Activated CD4-positive, alpha-beta T cell treated with anti-CD3 and anti-CD28 coated beads, Interleukin-2, Interleukin-4, amounts not matched to agents 100 ng/mL and 50 ng/mL, durations not matched to agents 16 hours and 8 hours (primary cell): Measurements from ENCODE around the gene BAIAP2L1.

ENCODE experiments used
- DNase-seq: peaks from one replicate; pipeline ENCODE4 v3.0.0-alpha.2; 2020; ENCODE audit warnings: low spot score

BAIAP2L1 gene

DNA sequence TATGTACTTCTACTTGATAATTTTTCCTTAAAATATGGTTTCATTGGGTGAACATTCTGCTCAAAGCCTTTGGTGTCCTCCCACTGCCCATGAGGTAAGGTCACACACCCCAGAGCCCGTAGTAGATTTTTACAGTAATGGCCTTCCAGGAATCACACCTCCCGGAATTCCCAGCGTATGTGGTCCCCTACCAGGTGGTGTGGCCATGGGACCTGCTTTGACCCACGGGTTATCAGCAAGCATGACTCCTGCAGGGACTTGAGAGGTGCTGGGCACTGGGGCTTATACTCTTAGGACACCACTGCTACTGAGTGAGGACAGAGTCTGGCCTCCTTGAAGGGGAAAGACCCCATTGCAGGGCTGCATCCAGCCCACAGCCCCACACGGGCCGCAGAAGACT is 42.2 kb downstream of the BAIAP2L1 start:
- no peak for DNase-seq

- no peak for DNase-seq
These were observed 43.1 kb downstream of the BAIAP2L1 start for GRCh38 chr7:98357751-98358161.

GRCh38 chr7:98355250-98355538 is 45.7 kb downstream of the BAIAP2L1 start:
- DNase-seq: no peak

DNA sequence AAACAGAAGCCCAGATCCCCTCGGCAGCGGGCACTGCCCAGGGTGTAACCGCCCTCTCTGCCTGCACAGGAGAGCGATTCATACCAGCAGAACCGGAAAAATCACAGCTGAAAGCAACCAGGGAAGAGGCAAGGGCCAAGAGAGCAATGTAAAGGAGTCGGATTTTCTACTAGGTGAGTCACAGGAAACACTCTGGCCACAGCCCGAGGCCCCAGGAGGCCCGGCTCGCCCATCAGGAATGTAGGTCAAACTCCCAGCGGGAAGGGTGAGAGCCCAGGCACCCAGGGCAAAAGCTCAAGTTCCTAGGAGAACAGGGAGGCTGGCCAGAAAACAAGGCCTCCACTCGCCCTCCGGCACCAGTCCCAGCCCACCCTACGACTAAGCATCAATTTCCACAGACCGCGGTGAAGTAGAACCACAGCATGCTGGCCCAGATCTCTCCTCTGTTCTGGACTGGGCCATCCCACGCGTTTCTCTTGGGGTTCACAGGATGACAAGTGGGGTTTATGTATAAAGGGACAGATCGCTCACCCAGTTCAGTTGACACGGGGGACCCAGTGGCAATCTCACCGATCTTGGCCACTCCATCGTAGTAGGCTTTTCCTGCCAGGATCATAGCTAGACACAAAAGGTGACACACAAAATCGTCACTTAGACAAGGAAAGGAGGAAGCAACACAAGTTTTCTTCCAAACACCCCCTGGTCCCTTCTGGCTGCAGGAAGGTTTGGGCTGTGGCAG is 46.2 kb downstream of the BAIAP2L1 start:
- DNase-seq: no peak

DNA sequence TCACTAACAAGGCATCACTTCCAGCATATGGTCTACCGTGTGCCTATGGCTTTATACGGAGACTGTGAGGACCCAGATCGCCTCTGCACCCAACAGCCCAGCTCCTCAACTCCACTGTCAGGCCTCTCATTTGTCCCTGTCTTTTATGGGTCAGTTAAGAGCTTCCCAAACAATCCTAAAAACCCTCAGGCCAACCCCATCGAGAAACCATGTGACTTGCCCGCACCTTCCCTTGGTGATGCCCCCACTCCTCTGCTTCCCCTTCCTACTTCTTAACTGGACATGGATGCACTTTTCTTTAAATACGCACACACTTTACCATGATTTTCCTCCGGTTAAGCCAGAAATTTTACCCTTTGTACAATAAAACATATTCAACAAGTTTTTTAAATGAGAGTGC is 46.8 kb downstream of the BAIAP2L1 start:
- no peak for DNase-seq

DNA sequence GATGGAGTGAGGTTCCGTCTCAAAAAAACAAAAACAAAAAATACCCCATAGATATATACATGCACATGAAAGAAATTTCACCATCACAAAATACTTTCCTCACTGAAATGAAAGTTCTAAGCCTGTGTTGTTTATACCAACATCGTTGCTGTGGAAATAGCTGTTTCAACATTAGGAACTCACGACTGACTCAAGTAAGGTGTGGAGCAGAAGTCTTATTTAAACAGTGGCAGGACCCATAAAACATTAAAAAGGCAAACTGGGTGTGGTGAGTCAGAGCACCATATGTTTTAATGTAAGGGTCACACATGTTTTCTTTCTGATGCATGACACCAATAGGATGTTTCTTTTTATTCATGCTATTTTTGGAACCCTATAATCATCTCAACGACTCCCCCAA is 48.3 kb downstream of the BAIAP2L1 start:
- no peak for DNase-seq

DNA sequence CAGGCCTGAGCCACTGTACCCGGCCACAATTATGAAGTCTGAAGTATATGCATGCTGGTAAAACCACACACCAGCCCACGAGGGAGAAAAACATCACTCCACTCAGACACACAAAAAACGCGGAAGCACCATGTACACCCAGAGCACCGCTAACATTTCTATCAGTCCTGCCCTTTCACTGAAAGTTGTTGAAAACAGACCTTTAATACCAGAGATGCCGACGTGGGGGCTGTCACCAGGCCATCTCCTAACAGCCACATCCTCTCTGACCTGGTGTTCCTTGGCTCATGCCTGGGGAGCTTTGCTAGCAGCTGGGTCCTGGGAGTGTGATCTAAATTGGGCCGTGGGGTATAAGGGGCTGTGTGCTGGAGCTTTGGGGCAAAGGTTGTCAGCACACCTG is 49.8 kb downstream of the BAIAP2L1 start:
- no peak for DNase-seq

DNA sequence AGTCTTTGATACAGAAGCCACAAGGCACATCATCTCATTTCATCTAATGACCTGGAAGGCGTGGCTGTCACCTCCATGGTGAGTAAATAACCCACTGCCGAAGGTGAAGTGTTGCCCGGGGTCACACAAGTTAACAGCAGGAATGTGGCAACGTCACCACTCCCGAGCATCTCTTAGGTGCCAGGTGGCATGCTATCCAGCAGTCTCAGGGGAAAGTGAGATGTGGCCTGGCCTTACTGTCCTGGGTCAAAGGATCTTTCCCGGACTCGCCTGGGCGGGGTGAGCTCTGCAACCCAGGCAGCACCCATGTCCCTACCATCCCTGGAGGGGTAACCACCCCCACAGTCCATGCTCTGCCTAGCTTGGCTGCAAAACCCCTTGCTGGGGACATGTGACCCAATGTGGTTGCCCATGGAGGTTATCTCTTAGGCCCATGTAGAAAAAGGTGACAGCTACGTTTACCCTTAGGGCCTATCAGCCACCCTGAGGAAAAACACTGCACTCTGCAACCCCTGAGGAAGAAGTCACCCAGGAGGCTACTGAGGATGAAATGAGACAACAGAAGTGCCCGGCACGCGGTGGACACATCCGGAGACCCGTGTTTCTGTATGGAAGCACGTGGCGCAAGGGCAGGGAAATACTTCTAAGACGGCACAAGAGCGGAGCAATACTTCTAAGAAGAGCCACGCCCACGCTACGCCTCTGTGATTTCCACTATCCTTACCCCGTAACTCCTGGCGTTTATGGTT is 52.0 kb downstream of the BAIAP2L1 start:
- no peak for DNase-seq

DNA sequence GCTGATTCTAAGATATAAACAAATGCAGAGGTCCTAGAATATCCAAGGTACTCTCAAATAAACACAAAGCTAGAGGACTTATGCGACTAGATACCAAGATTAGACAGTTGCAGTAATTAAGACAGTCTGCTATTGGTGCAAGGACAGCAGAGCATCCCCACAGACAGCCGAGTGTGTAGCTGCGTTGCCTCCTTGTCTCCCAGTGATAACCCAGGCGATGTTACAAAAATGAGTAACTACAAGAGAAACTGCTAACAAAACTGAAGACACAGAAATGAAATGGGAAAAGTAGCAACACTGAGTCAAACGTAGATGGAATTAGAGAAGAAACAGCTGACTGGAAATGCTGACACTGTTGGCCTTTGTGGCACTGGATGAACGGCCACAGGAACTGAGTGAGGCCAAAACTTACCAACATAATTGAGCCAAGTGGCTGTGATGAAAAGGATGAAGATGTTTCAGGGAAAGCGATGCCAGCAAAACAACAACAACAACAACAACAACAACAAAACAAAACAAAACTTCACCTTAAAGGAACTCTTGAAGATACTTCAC is 54.3 kb downstream of the BAIAP2L1 start:
- peak; percentile 2 for DNase-seq

DNA sequence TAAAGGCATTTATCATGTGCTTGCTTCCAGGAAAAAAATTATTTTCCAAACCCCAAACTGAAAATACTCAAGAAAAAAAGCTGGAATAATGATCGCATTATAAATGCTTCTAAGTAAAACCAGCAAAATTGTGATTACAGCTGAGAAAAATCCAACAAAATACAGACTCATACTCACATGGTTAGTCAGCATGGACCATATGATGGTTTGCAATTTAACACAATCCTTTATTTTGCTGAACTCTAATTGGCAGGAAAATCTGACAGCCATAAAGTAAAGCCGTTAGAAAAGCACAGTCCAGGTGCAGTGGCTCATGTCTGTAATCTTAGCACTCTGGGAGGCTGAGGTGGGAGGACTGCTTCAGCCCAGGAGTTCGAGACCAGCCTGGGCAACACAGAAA is 59.8 kb downstream of the BAIAP2L1 start:
- DNase-seq: no peak

- no peak for DNase-seq
These were observed 61.8 kb downstream of the BAIAP2L1 start for GRCh38 chr7:98339043-98339442.

GRCh38 chr7:98338441-98338840 is 62.4 kb downstream of the BAIAP2L1 start:
- no peak for DNase-seq

DNA sequence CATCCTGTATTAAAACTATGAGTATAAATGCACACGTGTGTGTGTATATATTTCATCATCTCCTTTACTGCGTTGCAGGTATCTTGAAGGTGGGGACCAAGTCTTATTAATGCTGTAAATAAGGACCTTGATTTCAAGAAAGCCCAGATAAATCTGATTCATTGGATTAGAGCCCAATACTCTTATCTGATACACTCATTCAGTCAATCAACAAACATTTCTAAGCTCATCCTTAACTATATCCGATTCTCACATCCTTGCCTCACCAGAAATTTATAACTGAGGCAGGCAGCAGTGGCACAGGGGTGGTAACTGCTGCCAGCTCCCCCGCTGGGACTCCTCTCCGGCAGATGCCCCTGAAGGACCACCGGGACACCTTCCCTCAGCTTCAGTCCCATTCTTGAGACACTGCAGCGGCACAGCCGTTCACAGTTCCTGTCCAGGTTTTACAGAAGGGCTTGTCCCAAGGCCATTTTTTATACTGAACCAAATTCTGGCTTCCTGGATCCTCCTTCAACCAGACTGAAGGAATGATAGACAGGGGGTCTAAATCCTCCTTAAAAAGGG is 65.4 kb downstream of the BAIAP2L1 start:
- DNase-seq: no peak

DNA sequence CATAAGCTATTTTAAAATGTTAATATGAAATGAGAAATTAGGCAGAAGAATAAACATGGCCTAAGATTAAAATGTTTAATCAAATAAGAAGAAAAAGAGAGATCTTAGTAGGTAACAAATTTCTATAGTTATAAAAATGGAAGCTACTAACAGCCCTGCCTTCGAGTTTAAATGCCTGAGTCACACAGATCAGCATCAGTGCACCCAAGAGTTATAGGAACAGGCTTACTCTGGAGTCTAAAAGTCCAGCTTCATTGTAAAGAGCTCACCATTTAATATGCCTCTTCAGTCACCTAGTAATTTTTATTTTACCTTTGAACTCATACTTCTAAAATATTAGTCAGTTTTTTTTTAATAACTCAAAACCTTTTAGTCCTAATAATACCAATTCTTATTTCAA is 66.8 kb downstream of the BAIAP2L1 start:
- DNase-seq: no peak

DNA sequence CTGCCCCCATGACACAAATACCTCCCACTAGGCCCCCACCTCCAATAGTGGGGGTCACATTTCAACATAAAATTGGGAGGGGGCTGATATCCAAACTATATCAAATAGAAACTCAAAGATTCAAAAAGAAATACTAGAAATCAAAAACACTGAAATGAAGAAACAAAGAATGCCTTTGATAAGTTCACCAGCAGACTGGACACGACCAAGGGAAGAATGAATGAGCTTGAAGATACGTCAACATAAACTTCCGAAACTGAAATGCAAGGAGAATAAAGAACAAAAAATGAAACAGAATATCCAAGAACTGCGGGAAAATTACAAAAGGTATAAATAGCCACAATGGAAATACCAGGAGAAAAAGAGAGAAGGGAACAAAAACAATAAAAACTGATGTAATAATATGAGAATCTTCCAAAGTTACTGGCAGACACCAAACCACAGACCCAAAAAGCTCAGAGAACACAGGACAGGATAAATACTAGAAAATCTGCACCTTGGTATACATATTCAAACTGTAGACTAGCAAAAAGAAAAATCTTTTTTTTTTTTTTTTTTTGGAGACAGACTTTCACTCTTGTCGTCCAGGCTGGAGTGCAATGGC is 69.9 kb downstream of the BAIAP2L1 start:
- DNase-seq: no peak

DNA sequence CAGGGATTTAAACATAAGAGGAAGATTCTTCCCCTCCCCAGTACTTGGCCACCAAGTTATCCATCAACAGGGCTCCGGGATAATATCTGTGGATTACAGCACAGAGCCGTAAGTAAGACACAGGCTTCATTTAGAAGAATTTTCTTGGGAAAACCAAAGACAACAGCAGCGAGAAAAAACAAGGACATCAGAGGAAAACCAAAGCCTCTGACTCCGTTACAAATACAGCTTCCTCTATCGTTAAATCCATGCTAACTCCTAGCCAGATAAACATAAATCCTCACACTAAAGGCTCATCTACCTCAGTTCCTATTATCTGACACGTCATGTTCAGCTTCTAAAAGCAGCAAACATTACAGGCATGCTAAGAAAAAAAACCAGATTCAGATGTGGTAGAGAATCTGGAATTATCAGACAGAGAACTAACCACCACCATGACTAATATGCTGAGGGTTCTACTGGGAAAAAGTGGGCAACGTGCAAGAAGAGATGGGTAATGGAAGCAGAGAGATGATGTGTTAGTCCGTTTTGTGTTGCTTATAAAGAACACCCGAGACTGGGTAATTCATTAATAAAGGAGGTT is 71.0 kb downstream of the BAIAP2L1 start:
- DNase-seq: no peak

DNA sequence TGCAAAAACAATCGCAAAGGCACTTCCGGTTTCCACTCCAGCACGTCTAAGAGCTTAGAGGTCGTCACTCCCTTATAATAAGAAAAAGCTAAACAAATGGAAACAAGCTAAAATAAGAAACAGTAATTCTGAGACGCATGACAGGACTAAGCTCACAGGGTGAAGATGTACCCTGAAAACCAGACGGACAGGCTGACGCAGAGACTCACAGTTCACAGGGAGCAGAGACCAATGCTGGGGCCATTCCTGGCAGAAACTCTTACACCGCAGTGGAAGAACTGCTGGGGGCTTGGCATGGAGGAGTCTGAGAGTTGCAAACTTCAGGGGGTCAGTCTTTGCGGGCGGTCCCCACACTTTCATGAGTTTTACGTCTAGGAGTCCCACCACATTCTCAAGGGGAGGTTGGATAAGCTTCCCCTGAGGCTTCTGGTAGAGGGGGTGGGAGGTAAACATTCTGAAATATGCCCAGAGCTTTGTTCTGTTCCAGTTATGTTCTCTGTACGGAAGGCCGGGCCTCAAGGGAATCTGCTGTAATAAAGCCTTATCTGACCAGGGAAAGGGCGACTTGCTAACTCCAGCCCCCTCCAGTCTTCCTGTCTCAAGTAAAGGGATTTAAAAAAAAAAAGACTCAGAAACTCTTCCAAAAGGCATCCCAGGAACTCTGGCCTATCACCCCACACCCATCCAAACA is 71.6 kb downstream of the BAIAP2L1 start:
- no peak for DNase-seq

GRCh38 chr7:98324782-98325181 is 76.1 kb downstream of the BAIAP2L1 start:
- DNase-seq: no peak

GRCh38 chr7:98323597-98324322 is 77.1 kb downstream of the BAIAP2L1 start:
- peak; percentile 1 for DNase-seq

GRCh38 chr7:98322331-98323270 is 78.3 kb downstream of the BAIAP2L1 start:
- DNase-seq: no peak
